ENCODE data around the gene PDE11A.

The PDE11A gene

DNA sequence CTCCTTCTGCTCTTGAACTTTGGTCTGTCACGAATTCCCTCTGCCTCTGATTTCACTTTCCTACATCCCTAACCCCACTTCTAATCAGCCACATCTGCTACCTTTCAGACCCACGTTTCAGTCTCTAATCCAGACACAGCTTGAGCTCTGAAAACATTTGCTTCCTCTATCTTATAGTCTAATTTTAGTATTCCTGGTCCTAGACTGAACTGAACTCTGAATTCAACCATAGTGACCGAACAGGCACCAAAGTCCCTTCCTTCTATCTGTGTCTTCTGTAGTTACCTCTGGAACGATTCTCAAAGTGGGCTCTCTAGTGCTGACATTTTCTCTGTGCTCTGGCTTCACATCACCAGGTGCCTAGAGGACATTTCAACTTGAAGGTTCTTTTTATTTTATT is 156.2 kb downstream of the PDE11A start:
- Mint-ChIP-seq H3K4me1 (ENCODE audit: low read depth in 2 of 2) (no peaks in the 10 kb centered on the region), H3K4me3 (no peak overlapping the region), H3K27ac (no peak overlapping the region), H3K9me3 (no peaks in the 10 kb centered on the region), H3K27me3 (peaks cover 5 to 7% of the 10 kb centered on the region in 2 donors), H3K36me3 (ENCODE audit: insufficient read depth) (no peaks in the 10 kb centered on the region)
- ATAC-seq (replicated peaks) (no peak), DNase-seq (no peak)

DNA sequence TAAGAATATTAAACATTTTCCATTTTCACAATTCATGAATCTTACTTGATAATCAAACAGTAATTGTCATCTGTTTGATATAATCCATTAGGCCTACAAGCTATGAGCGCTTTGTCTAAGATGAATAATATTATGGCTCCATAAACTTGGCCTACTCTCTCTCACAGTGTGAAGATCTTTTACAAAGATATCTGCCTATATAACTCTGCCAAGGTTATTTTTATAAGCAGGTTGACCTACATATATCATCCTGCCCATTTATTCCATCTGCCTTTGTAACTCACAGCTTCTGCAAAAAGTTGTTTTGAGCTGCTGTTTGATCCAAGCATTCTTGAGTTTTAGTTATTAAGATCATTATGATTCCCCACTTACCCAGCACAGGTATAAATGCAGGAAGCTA is 158.3 kb downstream of the PDE11A start:
- no peaks in the 10 kb centered on the region for H3K9me3 Mint-ChIP-seq
- peaks cover 5 to 7% of the 10 kb centered on the region in 2 donors for H3K27me3 Mint-ChIP-seq
- no peaks in the 10 kb centered on the region for H3K36me3 Mint-ChIP-seq (ENCODE audit: insufficient read depth)
- ATAC-seq (replicated peaks) (no peak), DNase-seq (no peak)
- H3K4me1 Mint-ChIP-seq (ENCODE audit: low read depth in 2 of 2) = no peaks in the 10 kb centered on the region
- no peak overlapping the region for H3K27ac Mint-ChIP-seq
- H3K4me3 Mint-ChIP-seq = no peak overlapping the region

DNA sequence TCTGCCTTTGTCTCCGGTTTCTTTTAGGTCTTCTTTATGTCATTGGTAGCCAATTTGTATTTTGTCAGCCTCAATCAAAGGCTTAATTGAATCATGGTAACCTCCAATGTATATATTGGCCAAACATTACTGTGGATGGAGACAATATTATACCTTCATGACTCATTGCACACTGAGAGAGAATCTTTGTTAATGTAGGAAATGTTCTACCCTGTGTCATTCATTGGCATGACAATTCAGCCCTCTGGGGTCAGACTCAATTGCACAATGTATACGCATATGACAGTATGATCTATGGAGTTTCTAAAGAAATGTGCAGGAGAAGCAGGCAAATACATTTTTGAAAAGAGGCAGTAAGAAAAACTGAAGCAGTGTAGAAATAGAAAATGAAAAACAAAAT is 162.6 kb downstream of the PDE11A start:
- H3K36me3 Mint-ChIP-seq (ENCODE audit: insufficient read depth) = no peaks in the 10 kb centered on the region
- DNase-seq (no peak), ATAC-seq (replicated peaks) (no peak)
- no peak overlapping the region for H3K4me3 Mint-ChIP-seq
- peaks cover 0 to 3% of the 10 kb centered on the region in 2 donors for H3K4me1 Mint-ChIP-seq (ENCODE audit: low read depth in 2 of 2)
- peaks cover 0 to 7% of the 10 kb centered on the region in 2 donors for H3K27me3 Mint-ChIP-seq
- no peaks in the 10 kb centered on the region for H3K9me3 Mint-ChIP-seq
- H3K27ac Mint-ChIP-seq = no peak overlapping the region

DNA sequence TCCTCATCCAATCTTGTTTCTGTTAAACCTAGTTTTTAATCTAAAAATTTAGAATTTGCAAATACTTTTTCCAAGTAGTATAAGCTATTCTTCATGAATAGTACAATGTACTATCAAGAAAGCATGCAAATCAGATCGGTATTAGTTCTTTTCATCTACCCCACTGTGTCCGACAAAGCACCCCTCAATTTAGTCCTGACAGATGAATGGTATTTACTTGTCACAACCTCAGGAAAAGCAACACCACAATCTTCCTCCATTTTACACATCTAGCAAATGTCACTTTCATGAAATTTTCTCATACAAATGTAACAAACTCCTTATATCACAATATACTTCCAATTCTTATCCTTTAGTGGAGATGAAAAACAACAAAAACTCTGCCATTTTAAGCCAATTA is 163.8 kb downstream of the PDE11A start:
- Mint-ChIP-seq H3K9me3 (no peaks in the 10 kb centered on the region), H3K36me3 (ENCODE audit: insufficient read depth) (no peaks in the 10 kb centered on the region), H3K4me1 (ENCODE audit: low read depth in 2 of 2) (peaks cover 0 to 3% of the 10 kb centered on the region in 2 donors), H3K27ac (no peak overlapping the region), H3K27me3 (peaks cover 0 to 7% of the 10 kb centered on the region in 2 donors), H3K4me3 (no peak overlapping the region)
- DNase-seq (no peak), ATAC-seq (replicated peaks) (no peak)

DNA sequence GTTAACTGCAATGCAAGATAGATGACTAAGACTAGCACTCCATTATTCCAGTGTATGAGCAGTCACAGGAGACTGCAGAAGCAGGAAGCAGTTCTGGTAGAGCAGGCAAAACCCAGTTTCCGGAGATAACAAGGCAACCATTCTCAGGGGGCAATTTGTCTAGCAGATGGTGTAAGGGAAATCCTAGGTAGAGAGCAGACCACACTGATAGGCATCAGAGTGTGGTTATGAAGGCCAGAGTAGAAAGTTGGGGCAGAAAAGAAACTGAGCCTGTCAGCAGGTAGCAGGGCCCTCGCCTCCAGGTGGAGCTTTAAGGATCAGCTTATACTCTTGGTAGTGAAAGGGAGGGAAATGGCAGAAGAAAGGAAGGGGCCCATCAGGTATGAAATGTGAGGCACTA is 164.4 kb downstream of the PDE11A start:
- Mint-ChIP-seq H3K27ac (no peak overlapping the region), H3K9me3 (no peaks in the 10 kb centered on the region), H3K36me3 (ENCODE audit: insufficient read depth) (no peaks in the 10 kb centered on the region), H3K4me1 (ENCODE audit: low read depth in 2 of 2) (peaks cover 0 to 3% of the 10 kb centered on the region in 2 donors), H3K27me3 (peaks cover 2 to 7% of the 10 kb centered on the region in 2 donors), H3K4me3 (no peak overlapping the region)
- peak; percentile 22 for ATAC-seq (replicated peaks)
- DNase-seq = no peak

DNA sequence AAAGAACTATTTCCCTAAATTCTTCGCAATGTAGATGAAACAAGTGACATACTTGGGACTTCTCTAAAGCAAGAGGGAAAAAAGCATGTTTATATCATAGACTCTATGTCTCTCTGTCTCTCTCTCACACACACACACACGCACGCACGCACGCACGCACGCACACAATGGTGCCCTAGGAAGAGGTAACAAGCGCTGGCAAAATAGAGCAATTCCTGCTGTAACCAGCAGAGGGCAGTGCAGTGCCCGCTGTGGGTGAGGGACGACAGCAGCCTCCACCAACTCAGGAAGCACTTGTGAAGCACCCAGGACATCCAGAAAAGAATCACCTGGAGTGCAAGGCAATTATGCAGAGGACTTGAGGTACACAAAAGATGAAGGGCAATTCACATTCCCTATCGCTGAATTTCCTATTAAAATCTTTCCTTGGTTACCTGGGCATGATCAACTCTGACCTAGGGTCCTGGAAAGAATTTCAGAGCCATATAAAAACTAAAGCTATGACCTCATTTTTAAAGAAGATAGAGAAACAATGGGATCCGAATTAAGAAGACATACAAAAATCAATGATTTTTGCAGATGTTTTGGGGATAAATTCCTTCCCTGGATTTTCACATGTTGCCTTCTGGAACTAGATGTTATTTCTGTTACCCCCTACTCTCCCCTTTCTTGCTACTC is 166.4 kb downstream of the PDE11A start:
- peak; percentile 34 to 52 (median 49) for DNase-seq

DNA sequence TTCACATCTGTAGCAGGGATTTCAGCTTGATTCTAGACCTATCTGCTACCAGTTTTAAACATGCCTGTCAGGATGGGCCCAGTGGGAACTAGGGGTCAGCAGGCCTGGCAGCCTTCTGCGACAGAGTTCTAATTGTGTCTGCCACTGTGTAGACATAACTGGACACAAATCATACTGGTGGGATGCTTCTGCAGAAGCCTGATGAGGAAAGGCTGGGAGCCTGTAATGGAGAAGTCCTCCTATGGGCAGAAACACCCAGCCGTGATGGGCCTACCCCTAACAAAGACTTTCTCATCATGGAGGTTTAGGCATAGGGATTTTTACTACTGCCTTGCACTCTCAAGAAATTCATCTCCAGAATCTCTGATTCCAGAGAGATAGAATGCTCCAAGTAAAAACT is 166.9 kb downstream of the PDE11A start:
- ATAC-seq (replicated peaks) = no peak
- no peak overlapping the region for H3K27ac Mint-ChIP-seq

More for the DNA sequence above, 166.4 kb downstream of the PDE11A start:
- Mint-ChIP-seq H3K27ac (no peak overlapping the region), H3K4me3 (peak overlapping the region in 1 of 2 donors; percentile 5), H3K4me1 (ENCODE audit: low read depth in 2 of 2) (peaks cover 0 to 3% of the 10 kb centered on the region in 2 donors), H3K9me3 (no peaks in the 10 kb centered on the region), H3K27me3 (peaks cover 16 to 18% of the 10 kb centered on the region in 2 donors), H3K36me3 (ENCODE audit: insufficient read depth) (no peaks in the 10 kb centered on the region)
- ATAC-seq (replicated peaks) = peak; percentile 83

DNA sequence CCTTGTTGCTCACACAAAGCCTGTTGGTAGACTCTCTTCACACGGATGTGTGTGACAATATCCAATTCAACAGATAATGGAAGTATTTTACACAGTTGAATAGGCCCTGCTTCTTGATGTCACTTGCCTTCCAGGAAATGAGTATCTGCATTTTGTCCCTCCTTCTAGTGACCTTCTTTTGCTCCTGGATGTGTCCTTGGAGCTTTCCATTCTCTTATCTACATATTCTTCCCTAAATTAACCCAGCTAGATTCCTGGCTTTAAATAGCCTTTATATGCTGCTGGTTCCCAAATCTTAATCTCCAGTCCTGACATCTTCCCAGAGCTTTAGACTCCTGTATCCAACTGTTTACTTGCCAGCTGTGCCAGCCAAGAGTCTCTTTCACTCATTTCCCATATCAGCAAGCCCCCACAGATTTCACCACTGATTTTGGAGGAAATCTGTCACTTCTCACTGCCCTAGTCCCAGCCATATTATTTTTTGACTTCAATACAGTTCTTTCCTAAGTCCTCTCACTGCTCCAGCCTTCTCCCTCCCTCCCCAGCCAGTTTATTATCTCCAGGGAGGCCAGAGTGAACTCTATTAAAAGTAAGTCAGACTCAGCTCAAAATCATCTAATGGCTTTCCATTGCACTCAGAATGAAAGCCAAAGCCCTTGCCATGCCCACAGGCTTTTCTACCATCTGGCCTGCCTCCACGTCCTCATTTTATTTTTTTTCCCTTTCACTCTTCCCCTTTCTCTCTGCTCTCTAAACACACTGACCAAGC is 170.0 kb downstream of the PDE11A start:
- DNase-seq = no peak
- H3K36me3 Mint-ChIP-seq (ENCODE audit: insufficient read depth) = no peaks in the 10 kb centered on the region
- H3K9me3 Mint-ChIP-seq = no peaks in the 10 kb centered on the region
- H3K27ac Mint-ChIP-seq = no peak overlapping the region
- H3K4me1 Mint-ChIP-seq (ENCODE audit: low read depth in 2 of 2) = no peaks in the 10 kb centered on the region
- H3K4me3 Mint-ChIP-seq = no peak overlapping the region
- peaks cover 12 to 16% of the 10 kb centered on the region in 2 donors for H3K27me3 Mint-ChIP-seq
- ATAC-seq (replicated peaks) = no peak

More for the DNA sequence above, 166.9 kb downstream of the PDE11A start:
- peaks cover 16 to 18% of the 10 kb centered on the region in 2 donors for H3K27me3 Mint-ChIP-seq
- peaks cover 0 to 3% of the 10 kb centered on the region in 2 donors for H3K4me1 Mint-ChIP-seq (ENCODE audit: low read depth in 2 of 2)
- no peaks in the 10 kb centered on the region for H3K36me3 Mint-ChIP-seq (ENCODE audit: insufficient read depth)
- no peaks in the 10 kb centered on the region for H3K9me3 Mint-ChIP-seq
- H3K4me3 Mint-ChIP-seq = no peak overlapping the region
- no peak for DNase-seq

DNA sequence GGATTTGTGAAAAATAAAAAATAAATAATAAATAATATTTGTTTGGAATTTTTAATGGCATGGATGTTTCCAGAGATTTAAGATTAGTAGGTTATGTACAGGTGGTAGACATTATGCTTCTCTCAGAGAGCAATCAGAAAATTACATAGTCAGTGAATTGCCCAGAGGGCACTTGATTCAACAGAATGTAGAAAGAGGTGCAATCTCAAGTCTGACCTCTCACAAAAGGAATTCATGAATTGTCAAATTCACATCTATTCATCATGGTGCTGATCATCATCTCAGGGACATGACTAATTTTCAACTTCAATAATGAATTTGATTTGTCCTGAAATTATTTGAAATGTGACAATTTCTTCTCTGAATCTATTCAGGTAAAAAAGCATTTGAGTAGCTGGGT is 172.5 kb downstream of the PDE11A start:
- H3K27ac Mint-ChIP-seq = no peak overlapping the region
- ATAC-seq (replicated peaks) (no peak), DNase-seq (no peak)
- H3K4me1 Mint-ChIP-seq (ENCODE audit: low read depth in 2 of 2) = no peaks in the 10 kb centered on the region
- H3K27me3 Mint-ChIP-seq = peaks cover 13 to 16% of the 10 kb centered on the region in 2 donors
- H3K9me3 Mint-ChIP-seq = no peaks in the 10 kb centered on the region
- H3K36me3 Mint-ChIP-seq (ENCODE audit: insufficient read depth) = no peaks in the 10 kb centered on the region
- H3K4me3 Mint-ChIP-seq = no peak overlapping the region

DNA sequence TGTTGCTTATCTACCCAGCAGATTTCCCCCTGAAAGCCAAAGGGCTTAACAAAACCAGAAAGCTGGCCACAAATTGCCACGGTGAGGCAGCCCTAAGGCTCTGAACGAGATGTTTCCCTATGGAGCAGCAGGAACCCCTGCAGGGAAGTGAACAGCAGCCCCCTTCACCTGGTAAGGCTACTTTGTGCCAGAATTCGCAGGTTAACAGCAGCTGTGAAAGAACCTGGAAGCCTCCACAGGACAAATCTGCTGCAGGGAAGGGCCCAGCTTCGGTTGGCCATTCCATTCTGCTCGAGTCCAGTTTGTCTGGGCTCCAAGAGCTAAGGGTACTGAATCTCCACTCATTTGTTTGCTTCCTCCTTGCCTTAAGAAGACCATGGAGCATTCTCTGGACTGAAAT is 175.3 kb downstream of the PDE11A start:
- H3K9me3 Mint-ChIP-seq = no peaks in the 10 kb centered on the region
- H3K27me3 Mint-ChIP-seq = peaks cover 22 to 29% of the 10 kb centered on the region in 2 donors
- no peak for DNase-seq
- no peak overlapping the region for H3K27ac Mint-ChIP-seq
- no peaks in the 10 kb centered on the region for H3K4me1 Mint-ChIP-seq (ENCODE audit: low read depth in 2 of 2)
- H3K4me3 Mint-ChIP-seq = no peak overlapping the region
- ATAC-seq (replicated peaks) = no peak
- H3K36me3 Mint-ChIP-seq (ENCODE audit: insufficient read depth) = no peaks in the 10 kb centered on the region

DNA sequence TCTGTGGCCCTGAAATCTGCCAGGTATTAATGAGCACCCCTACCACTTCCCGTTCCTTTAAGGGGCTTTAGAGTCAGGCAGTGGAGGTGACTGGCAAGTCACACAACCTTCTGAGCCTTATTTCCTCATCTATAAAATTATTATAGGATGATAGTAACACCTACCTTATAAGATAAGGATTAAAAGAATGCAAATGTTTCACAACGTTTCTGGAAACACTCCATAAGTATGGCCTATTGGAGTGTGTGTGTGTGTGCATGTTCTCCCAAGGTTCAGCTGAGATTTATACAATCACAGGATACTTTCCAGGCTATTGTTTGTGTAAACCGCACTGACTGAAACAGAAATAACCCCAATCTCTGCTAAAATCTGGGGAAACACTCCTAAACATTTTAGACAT is 176.0 kb downstream of the PDE11A start:
- no peak for DNase-seq
- Mint-ChIP-seq H3K4me3 (no peak overlapping the region), H3K9me3 (no peaks in the 10 kb centered on the region), H3K4me1 (ENCODE audit: low read depth in 2 of 2) (no peaks in the 10 kb centered on the region), H3K27ac (no peak overlapping the region), H3K27me3 (peaks cover 17 to 27% of the 10 kb centered on the region in 2 donors), H3K36me3 (ENCODE audit: insufficient read depth) (no peaks in the 10 kb centered on the region)
- no peak for ATAC-seq (replicated peaks)

DNA sequence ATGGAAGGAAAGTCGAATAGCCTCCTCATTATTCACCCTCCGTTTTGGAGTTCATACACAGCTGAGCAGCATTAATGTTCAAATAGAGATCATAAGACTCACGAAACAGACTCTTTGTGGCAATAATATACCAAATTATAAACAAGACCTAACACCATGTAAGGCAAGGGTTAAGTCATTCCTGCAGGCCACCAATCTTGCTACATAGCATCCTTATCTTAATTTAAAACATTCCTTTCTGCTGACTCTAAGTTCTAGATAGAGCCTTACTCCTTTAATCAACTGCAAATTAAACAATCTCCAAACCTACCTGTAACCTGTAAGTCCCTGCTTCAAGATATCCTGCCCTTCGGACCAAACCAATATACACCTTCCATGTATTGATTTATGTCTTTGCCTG is 178.0 kb downstream of the PDE11A start:
- no peak overlapping the region for H3K27ac Mint-ChIP-seq
- H3K4me1 Mint-ChIP-seq (ENCODE audit: low read depth in 2 of 2) = no peaks in the 10 kb centered on the region
- H3K36me3 Mint-ChIP-seq (ENCODE audit: insufficient read depth) = no peaks in the 10 kb centered on the region
- DNase-seq = no peak
- no peaks in the 10 kb centered on the region for H3K9me3 Mint-ChIP-seq
- no peak for ATAC-seq (replicated peaks)
- no peak overlapping the region for H3K4me3 Mint-ChIP-seq
- H3K27me3 Mint-ChIP-seq = peaks cover 17 to 27% of the 10 kb centered on the region in 2 donors

DNA sequence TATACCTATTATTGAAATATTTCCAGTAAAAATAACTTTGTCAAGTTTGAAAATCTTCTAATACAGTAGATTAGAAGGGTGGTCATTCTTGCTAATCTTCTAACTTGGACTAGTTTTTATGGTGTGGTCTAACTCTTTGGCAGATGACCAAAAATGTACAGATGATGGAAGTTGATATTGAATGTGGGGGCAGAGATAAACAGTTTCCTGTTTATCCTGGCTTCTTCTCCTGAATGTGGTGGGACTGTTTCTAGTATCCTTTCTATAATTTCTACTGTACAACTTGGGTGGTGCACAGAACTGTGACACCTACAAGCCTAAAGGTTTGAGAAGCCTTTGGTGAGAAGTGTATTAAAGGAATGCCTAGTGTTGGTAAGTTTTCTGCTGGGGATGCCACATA is 178.7 kb downstream of the PDE11A start:
- no peaks in the 10 kb centered on the region for H3K9me3 Mint-ChIP-seq
- no peak for ATAC-seq (replicated peaks)

DNA sequence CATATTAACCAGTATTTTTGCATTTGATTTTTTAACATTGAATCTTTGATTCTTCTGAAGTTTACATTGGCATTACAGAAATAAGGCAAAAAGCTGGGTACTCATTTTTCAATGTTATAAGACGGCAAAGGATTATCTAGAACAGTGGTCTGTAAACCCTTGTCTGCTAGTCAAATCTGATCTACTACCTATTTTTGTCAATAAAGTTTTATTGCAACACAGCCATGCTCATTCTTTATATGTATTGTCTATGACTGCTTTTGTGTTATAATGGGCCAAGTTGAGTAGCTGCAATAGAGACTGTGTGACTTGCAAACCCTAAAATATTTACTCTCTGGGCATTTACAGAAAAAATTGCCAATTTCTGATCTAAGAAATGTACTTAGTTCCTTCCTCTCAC is 181.0 kb downstream of the PDE11A start:
- Mint-ChIP-seq H3K36me3 (ENCODE audit: insufficient read depth) (no peaks in the 10 kb centered on the region), H3K27me3 (peaks cover 17 to 32% of the 10 kb centered on the region in 2 donors), H3K4me3 (no peak overlapping the region), H3K9me3 (no peaks in the 10 kb centered on the region), H3K4me1 (ENCODE audit: low read depth in 2 of 2) (no peaks in the 10 kb centered on the region), H3K27ac (no peak overlapping the region)
- ATAC-seq (replicated peaks) = no peak
- no peak for DNase-seq

More for the DNA sequence above, 178.7 kb downstream of the PDE11A start:
- no peak for DNase-seq
- no peaks in the 10 kb centered on the region for H3K36me3 Mint-ChIP-seq (ENCODE audit: insufficient read depth)
- no peak overlapping the region for H3K4me3 Mint-ChIP-seq
- H3K27me3 Mint-ChIP-seq = peaks cover 17 to 27% of the 10 kb centered on the region in 2 donors
- no peaks in the 10 kb centered on the region for H3K4me1 Mint-ChIP-seq (ENCODE audit: low read depth in 2 of 2)
- H3K27ac Mint-ChIP-seq = no peak overlapping the region

All from effector memory CD8-positive, alpha-beta T cell (primary cell).